ENCODE results near the gene CABLES2. TPM values are rescaled to one million over a fixed set of nuclear protein-coding genes. Genes with fewer than 3 reads are reported as not detected.

The CABLES2 gene
- total RNA-seq, 1 donor from 2014 or later, result 8.1 TPM

- no peaks in the 10 kb centered on the region for H3K27me3 ChIP-seq
- H3K4me3 Mint-ChIP-seq, result no peak overlapping the region
- H3K4me3 ChIP-seq, result no peak overlapping the region
- no peak overlapping the region for H2AFZ ChIP-seq (replicated peaks)
- TF ChIP-seq CTCF (IDR thresholded peaks at IDR 0.05), result no peak
- no peak for TF ChIP-seq EZH2 (IDR thresholded peaks at IDR 0.05)
- no peak for TF ChIP-seq EZH2phosphoT487 (IDR thresholded peaks at IDR 0.05)
- no peaks in the 10 kb centered on the region for H3K79me2 ChIP-seq (ENCODE audit: low read depth)
- no peaks in the 10 kb centered on the region for H3K9me3 Mint-ChIP-seq
- no peaks in the 10 kb centered on the region for H4K20me1 ChIP-seq (ENCODE audit: low read depth)
- H3K27me3 Mint-ChIP-seq (ENCODE audit: insufficient read depth, low read depth), result peaks cover 5% of the 10 kb centered on the region
- no peak for DNase-seq (ENCODE audit: low spot score)
- no peak overlapping the region for H3K9ac ChIP-seq
- H3K4me1 Mint-ChIP-seq, result no peaks in the 10 kb centered on the region
- no peak overlapping the region for H3K4me2 ChIP-seq
- H3K27ac Mint-ChIP-seq, result no peak overlapping the region
- H3K36me3 Mint-ChIP-seq, result peaks cover 9% of the 10 kb centered on the region
- no peaks in the 10 kb centered on the region for H3K9me3 ChIP-seq (ENCODE audit: low read depth)
- H3K4me1 ChIP-seq, result no peaks in the 10 kb centered on the region
- H3F3A ChIP-seq (ENCODE audit: low read depth), result peaks cover 4% of the 10 kb centered on the region
- no peaks in the 10 kb centered on the region for H3K36me3 ChIP-seq
- no peak overlapping the region for H3K27ac ChIP-seq
Observed at GRCh38 chr20:62342910-62343309, 64.2 kb downstream of the CABLES2 start.

GRCh38 chr20:62339647-62340062 is 67.4 kb downstream of the CABLES2 start:
- H3K27ac ChIP-seq, result no peak overlapping the region
- H3K27ac Mint-ChIP-seq, result no peak overlapping the region
- no peak for DNase-seq (ENCODE audit: low spot score)
- no peaks in the 10 kb centered on the region for H3K27me3 ChIP-seq
- no peak overlapping the region for H3K4me3 Mint-ChIP-seq
- no peaks in the 10 kb centered on the region for H3K79me2 ChIP-seq (ENCODE audit: low read depth)
- no peaks in the 10 kb centered on the region for H3K4me1 Mint-ChIP-seq
- no peaks in the 10 kb centered on the region for H3K9me3 Mint-ChIP-seq
- H3K4me2 ChIP-seq, result no peak overlapping the region
- H3K36me3 Mint-ChIP-seq, result peaks cover 6% of the 10 kb centered on the region
- H3K36me3 ChIP-seq, result no peaks in the 10 kb centered on the region
- H3K27me3 Mint-ChIP-seq (ENCODE audit: insufficient read depth, low read depth), result peaks cover 3% of the 10 kb centered on the region
- no peak overlapping the region for H3K9ac ChIP-seq
- TF ChIP-seq CTCF (IDR thresholded peaks at IDR 0.05) (no peak), EZH2 (IDR thresholded peaks at IDR 0.05) (no peak), EZH2phosphoT487 (IDR thresholded peaks at IDR 0.05) (no peak)
- no peak overlapping the region for H2AFZ ChIP-seq (replicated peaks)
- H3F3A ChIP-seq (ENCODE audit: low read depth), result peaks cover 4% of the 10 kb centered on the region
- no peak overlapping the region for H3K4me3 ChIP-seq
- no peaks in the 10 kb centered on the region for H3K4me1 ChIP-seq
- no peaks in the 10 kb centered on the region for H4K20me1 ChIP-seq (ENCODE audit: low read depth)
- H3K9me3 ChIP-seq (ENCODE audit: low read depth), result no peaks in the 10 kb centered on the region

Other genes starting within 250 kb of the CABLES2 start
- gene MTG2, start 224.3 kb downstream of the CABLES2 start, total RNA-seq (ENCODE audit: low replicate concordance), result 16.2 and 19.2 TPM in 2 replicates
- gene HRH3, start 187.0 kb downstream of the CABLES2 start, total RNA-seq (ENCODE audit: low replicate concordance), result 0.09 and 1.7 TPM in 2 replicates
- gene OSBPL2, start 168.8 kb downstream of the CABLES2 start, total RNA-seq (ENCODE audit: low replicate concordance), result 28.4 and 35.7 TPM in 2 replicates
- 52.3 and 96.3 TPM in 2 replicates for gene ADRM1, start 104.3 kb downstream of the CABLES2 start, total RNA-seq (ENCODE audit: low replicate concordance)
- gene LAMA5, start 40.0 kb downstream of the CABLES2 start, total RNA-seq (ENCODE audit: low replicate concordance), result 12.1 and 63.9 TPM in 2 replicates
- 1,629 and 1,765 TPM in 2 replicates for gene RPS21, start 20.2 kb downstream of the CABLES2 start, total RNA-seq (ENCODE audit: low replicate concordance)
- 0.03 TPM in 1 of 2 replicates, not detected in the other for gene RBBP8NL, start 20.3 kb upstream of the CABLES2 start, total RNA-seq (ENCODE audit: low replicate concordance)
- gene GATA5, start 68.7 kb upstream of the CABLES2 start, total RNA-seq (ENCODE audit: low replicate concordance), result 0.12 TPM in 1 of 2 replicates, not detected in the other
- 0.88 and 3.1 TPM in 2 replicates for gene SLCO4A1, start 235.2 kb upstream of the CABLES2 start, total RNA-seq (ENCODE audit: low replicate concordance)